GM18502 (cell line): ENCODE data around the gene DIDO1.
A peak's percentile ranks its signal among the peaks of the same experiment; 100 is the strongest.
"Not testable (repeated sequence)": the region's sequence is repeated elsewhere in the genome, so short reads cannot be mapped to it uniquely, and the experiment has no call there.

ENCODE experiments used
- ATAC-seq: cut with Tn5 transposase; IDR thresholded peaks from one replicate; pipeline ENCODE4 v1.9.1; 2021; ENCODE audit warnings: mild to moderate bottlenecking; ENCODE audit not compliant: unreplicated experiment, poor library complexity

Gene DIDO1

GRCh38 chr20:62860924-62861691 lies 65.2 kb downstream of the DIDO1 start:
- ATAC-seq, result peak; percentile 35

DNA sequence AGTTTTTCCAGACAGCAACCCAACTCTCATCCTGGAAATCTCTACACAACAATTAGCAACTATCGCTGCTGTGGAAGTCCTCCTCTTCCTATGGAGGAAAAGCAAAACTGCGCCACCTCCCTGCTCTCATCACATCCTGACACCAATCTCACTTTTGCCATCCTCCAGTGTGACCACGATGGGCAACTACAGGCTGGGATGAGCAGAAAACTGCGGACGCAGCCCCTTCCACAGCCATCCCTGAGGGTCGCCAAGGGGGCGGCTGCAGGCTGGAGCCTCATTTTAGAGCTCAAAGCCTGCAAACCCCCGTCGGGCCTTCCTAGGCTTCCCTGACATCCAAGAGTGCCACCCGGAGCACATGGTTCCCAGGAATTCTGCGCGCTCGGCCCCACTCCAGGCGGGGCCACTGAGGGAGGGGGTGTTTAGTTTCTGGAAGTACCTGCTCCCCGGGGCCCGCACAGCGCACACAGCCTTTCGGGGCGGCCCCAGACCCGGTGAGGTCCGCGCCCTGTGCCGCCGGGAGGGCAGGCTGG lies 65.8 kb downstream of the DIDO1 start:
- ATAC-seq, result no peak

DNA sequence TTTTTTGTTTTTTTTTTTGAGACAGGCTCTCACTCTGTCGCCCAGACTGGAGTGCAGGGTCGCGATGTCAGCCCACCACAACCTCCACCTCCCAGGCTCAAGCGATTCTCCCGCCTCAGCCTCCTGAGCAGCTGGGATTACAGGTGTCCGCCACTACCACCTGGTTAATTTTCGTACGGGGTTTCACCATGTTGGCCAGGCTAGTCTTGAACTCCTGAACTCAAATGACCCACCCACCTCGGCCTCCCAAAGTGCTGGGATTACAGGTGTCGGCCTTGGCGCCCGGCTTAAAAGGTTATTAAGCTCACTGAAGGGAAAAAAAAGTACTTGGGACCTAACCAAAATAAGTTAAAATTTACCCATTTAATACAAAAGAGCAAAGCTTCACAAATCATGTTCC lies 66.6 kb downstream of the DIDO1 start:
- ATAC-seq, result no peak

- ATAC-seq, result no peak
Measured at GRCh38 chr20:62858058-62858830, 68.1 kb downstream of the DIDO1 start.

DNA sequence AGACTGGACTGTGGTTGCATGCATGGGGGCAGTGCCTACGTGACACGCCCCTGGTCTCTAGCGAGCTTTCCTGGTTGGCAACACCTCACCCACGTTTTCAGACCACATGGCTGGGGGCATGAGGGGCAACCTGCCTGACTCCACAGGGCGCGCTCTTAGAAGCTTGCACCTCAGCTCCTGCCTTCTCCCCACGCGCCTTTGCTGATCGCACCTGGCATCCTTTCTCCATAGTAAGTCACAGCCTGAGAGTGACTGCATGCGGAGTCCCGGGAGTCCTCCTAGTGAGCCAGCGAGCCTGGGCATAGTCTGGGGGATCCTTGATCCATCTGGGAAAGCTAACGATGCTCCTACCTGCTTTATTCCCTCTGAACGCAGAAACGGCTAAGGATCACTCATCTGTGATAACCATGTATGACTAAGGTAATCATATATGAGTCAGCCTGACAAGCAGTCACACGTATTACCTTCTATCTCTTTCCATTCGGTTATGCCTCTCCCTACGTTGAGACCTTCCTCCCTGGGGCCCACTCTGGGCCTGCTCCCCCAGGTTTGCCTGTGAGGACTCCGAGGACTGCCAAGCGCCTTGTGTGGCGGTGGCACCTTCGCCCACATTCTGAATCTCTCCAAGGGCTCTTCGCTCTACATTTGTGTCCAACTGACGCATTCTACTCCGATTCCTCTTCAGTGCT lies 69.2 kb downstream of the DIDO1 start:
- ATAC-seq, result no peak

DNA sequence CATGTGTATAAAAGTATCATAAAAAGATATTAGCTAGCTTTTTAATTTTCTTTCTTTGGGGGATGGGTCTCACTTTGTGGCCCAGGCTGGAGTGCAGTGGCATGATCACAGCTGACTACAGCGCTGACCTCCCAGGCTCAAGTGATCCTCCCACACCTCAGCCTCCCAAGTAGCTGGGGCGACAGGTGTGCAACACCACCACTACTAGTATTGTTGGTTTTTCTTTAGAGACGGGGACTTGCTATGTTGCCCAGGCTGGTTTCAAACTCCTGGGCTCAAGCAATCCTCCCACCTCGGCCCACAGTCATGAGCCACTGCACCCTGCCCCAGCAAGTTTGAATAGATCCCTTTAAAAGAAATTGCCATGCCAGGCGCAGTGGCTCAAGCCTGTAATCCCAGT lies 71.2 kb downstream of the DIDO1 start:
- no peak for ATAC-seq

DNA sequence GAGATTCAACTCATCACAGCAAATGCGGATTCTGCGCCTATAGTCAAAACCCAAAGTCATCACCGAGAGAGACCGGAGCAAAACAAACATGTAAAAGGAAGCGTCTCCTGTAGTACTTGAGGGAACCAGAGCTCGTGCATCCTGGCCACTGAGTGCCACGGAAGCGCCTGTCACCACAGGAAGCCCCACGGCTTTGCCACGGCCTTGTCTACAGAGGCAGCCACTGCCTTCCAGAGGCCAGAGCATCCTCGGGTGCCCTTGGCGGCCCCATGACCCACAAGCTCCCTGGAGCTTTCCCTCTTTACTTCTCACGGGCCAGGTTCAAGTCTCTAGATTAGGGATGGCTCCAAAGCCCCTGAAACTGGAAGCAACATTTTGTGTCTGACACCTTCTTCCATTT lies 72.2 kb downstream of the DIDO1 start:
- ATAC-seq, result no peak

- not testable (repeated sequence) for ATAC-seq
Measured at GRCh38 chr20:62853304-62853703, 73.0 kb downstream of the DIDO1 start.

DNA sequence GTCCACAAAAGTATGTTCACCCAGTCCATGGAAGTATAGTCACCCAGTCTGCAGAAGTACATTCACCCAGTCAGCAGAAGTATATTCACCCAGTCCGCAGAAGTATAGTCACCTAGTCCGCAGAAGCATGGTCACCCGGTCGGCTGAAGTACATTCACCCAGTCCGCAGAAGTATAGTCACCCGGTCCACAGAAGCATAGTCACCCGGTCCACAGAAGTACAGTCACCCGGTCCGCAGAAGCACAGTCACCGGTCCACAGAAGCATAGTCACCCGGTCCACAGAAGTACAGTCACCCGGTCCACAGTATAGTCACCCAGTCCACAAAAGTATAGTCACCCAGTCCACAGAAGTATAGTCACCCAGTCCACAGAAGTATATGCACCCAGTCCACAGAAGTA lies 73.5 kb downstream of the DIDO1 start:
- no peak for ATAC-seq

DNA sequence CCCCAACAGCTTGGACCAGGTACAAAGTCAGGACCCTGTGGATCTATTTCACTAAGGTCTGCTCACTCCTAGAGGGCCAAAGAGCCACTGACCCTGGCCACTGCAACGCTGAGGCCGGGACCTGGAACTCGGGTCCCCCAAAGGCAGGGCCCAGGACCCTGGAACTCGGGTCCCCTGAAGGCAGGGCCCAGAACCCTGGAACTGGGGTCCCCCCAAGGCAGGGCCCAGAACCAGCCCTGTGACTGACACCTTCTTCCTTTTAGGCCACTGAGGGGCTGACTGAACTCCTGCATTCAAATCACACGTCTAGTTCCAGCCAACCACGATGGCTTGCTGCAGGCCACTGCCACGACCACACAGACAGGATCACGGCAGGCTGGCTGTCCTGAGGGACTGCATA lies 74.1 kb downstream of the DIDO1 start:
- ATAC-seq, result no peak

GRCh38 chr20:62850333-62850974 lies 75.9 kb downstream of the DIDO1 start:
- no peak for ATAC-seq

- ATAC-seq, result no peak
Measured at GRCh38 chr20:62849431-62849830, 76.9 kb downstream of the DIDO1 start.

DNA sequence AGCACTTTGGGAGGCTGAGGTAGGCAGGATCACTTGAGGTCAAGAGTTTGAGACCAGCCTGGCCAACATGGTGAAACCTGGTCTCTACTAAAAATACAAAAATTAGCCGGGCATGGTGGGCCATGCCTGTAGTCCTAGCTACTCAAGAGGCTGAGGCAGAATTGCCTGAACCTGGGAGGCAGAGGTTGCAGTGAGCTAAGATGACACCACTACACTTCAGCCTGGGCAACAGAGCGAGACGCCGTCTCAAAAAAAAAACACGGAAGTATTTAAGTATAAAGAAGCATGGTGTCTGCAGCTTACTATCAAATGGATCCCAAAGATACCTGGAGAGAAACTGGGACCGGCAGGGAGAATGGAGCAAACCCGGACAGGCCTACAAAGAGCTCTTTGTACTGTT lies 77.4 kb downstream of the DIDO1 start:
- not testable (repeated sequence) for ATAC-seq

GRCh38 chr20:62846166-62846890 lies 80.0 kb downstream of the DIDO1 start:
- no peak for ATAC-seq

- ATAC-seq, result no peak
Measured at GRCh38 chr20:62845416-62846160, 80.7 kb downstream of the DIDO1 start.

DNA sequence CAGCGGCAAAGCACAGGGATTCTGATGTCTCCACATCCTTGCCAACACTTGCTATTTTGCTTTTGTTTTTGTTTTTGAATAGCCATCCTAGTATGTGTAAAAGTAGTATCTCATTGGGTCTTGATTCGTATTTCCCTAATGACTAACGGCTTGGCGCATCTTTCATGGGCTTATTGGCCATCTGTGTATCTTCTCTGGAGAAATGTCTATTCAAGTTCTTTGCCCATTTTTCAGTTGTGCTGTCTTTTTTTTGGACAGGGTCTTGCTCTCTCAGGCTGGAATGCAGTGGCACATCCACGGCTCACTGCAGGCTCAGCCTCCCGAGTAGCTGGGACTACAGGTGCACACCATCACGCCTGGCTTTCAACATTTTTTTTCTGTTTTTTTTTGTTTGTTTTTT lies 82.1 kb downstream of the DIDO1 start:
- no peak for ATAC-seq

DNA sequence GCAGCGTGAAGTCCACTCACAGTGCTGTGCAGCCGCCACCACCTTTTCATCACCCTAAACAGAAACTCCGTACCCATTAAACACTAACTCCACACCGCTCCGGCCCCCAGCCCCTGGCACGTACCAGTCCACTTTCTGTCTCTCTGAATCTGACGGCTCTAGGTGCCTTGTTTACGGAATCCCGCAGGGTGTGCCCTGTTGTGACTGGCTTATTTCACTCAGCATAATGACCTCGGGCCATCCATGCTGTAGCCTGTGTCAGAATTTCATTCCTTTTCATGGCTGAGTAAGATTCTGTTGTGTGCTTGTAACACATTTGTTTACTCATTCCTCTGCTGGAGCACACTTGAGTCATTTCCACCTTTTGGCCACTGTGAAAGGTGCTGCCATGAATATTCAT lies 82.6 kb downstream of the DIDO1 start:
- ATAC-seq, result no peak

GRCh38 chr20:62841705-62842212 lies 84.5 kb downstream of the DIDO1 start:
- no peak for ATAC-seq
